ENCODE results near the gene HMX3.
A peak's percentile ranks its signal among the peaks of the same experiment; 100 is the strongest.

Gene HMX3

GRCh38 chr10:123134915-123135414 is 805 bp upstream of the HMX3 start:
- Histone ChIP-seq H3K27me3 (ENCODE audit: control insufficient read depth, insufficient read depth, low read length) (peaks cover 100% of the 10 kb centered on the region), H3K4me3 (ENCODE audit: low read depth, low read length) (peak overlapping the region; percentile 57; the same call in 1 of the 2 replicates), H3K4me1 (ENCODE audit: control insufficient read depth, insufficient read depth, low read length) (peaks cover 21% of the 10 kb centered on the region), H3K9ac (ENCODE audit: low read depth, low read length) (no peak overlapping the region), H3K36me3 (ENCODE audit: control insufficient read depth, insufficient read depth, low read length) (no peaks in the 10 kb centered on the region), H3K9me3 (ENCODE audit: control insufficient read depth, insufficient read depth, low read length) (no peaks in the 10 kb centered on the region), H3K27ac (ENCODE audit: low read depth, low read length) (no peak overlapping the region)

- H3K36me3 ChIP-seq (ENCODE audit: control insufficient read depth, insufficient read depth, low read length), result no peaks in the 10 kb centered on the region
- no peak overlapping the region for H3K27ac ChIP-seq (ENCODE audit: low read depth, low read length)
These were observed 543 bp downstream of the HMX3 start for GRCh38 chr10:123136221-123136805.

DNA sequence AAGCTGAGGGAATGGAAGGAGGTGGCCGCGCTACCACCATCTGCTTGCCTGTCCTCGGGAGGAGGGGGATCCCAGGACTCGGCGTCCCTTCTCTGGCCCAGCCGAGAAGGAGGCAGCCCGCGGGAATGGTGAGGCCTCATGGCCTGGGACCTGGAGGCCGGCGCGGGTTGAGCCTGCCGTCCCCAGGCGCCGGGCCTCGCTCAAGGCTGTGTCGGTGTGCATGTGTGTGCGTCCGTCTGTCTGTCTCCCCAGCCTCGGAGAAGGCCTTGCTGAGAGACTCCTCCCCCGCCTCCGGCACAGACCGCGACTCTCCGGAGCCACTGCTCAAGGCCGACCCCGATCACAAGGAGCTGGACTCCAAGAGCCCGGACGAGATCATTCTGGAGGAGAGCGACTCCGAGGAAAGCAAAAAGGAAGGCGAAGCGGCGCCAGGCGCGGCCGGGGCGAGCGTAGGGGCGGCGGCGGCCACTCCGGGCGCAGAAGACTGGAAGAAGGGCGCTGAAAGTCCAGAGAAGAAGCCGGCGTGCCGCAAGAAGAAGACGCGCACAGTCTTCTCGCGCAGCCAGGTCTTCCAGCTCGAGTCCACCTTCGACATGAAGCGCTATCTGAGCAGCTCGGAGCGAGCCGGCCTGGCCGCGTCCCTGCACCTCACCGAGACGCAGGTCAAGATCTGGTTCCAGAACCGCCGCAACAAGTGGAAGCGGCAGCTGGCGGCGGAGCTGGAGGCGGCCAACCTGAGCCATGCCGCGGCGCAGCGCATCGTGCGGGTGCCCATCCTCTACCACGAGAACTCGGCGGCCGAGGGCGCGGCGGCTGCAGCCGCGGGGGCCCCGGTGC is 1.3 kb downstream of the HMX3 start:
- Histone ChIP-seq H3K4me3 (ENCODE audit: low read depth, low read length) (peak overlapping the region; percentile 57), H3K9me3 (ENCODE audit: control insufficient read depth, insufficient read depth, low read length) (no peaks in the 10 kb centered on the region), H3K9ac (ENCODE audit: low read depth, low read length) (no peak overlapping the region), H3K27ac (ENCODE audit: low read depth, low read length) (no peak overlapping the region), H3K4me1 (ENCODE audit: control insufficient read depth, insufficient read depth, low read length) (peaks cover 26% of the 10 kb centered on the region), H3K36me3 (ENCODE audit: control insufficient read depth, insufficient read depth, low read length) (no peaks in the 10 kb centered on the region), H3K27me3 (ENCODE audit: control insufficient read depth, insufficient read depth, low read length) (peaks cover 100% of the 10 kb centered on the region)

More at GRCh38 chr10:123136221-123136805, 543 bp downstream of the HMX3 start:
- Histone ChIP-seq H3K9me3 (ENCODE audit: control insufficient read depth, insufficient read depth, low read length) (no peaks in the 10 kb centered on the region), H3K4me1 (ENCODE audit: control insufficient read depth, insufficient read depth, low read length) (peaks cover 26% of the 10 kb centered on the region), H3K9ac (ENCODE audit: low read depth, low read length) (no peak overlapping the region), H3K27me3 (ENCODE audit: control insufficient read depth, insufficient read depth, low read length) (peaks cover 100% of the 10 kb centered on the region), H3K4me3 (ENCODE audit: low read depth, low read length) (peak overlapping the region; percentile 57; the same call in 1 of the 2 replicates)

DNA sequence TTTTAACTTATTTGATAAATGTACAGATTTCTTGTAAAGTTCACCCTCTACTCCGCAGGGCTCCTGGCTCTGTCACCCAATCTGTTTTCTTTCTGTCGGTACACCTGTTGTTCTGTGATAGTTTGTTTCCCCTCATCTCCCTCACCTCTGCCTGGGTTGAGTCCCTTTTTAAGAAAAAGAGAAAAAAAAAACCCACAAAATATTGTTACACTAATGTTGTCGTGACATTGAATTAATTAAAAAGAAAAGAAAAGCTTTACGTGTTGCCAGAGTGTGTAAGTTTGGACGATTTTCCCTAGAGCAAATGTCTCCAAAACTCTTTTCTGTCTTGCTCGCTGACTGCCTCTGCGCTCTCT is 3.4 kb downstream of the HMX3 start:
- H3K4me3 ChIP-seq (ENCODE audit: low read depth, low read length), result no peak overlapping the region
- H3K36me3 ChIP-seq (ENCODE audit: control insufficient read depth, insufficient read depth, low read length), result no peaks in the 10 kb centered on the region
- peaks cover 22% of the 10 kb centered on the region for H3K4me1 ChIP-seq (ENCODE audit: control insufficient read depth, insufficient read depth, low read length)
- no peaks in the 10 kb centered on the region for H3K9me3 ChIP-seq (ENCODE audit: control insufficient read depth, insufficient read depth, low read length)
- peaks cover 100% of the 10 kb centered on the region for H3K27me3 ChIP-seq (ENCODE audit: control insufficient read depth, insufficient read depth, low read length)
- no peak overlapping the region for H3K27ac ChIP-seq (ENCODE audit: low read depth, low read length)
- no peak overlapping the region for H3K9ac ChIP-seq (ENCODE audit: low read depth, low read length)

- peaks cover 100% of the 10 kb centered on the region for H3K27me3 ChIP-seq (ENCODE audit: control insufficient read depth, insufficient read depth, low read length)
- peak overlapping the region; percentile 18; the same call in 1 of the 2 replicates for H3K4me3 ChIP-seq (ENCODE audit: low read depth, low read length)
- no peaks in the 10 kb centered on the region for H3K36me3 ChIP-seq (ENCODE audit: control insufficient read depth, insufficient read depth, low read length)
- no peak overlapping the region for H3K9ac ChIP-seq (ENCODE audit: low read depth, low read length)
- no peaks in the 10 kb centered on the region for H3K9me3 ChIP-seq (ENCODE audit: control insufficient read depth, insufficient read depth, low read length)
- no peak overlapping the region for H3K27ac ChIP-seq (ENCODE audit: low read depth, low read length)
- peaks cover 18% of the 10 kb centered on the region; the same call in 1 of the 2 replicates for H3K4me1 ChIP-seq (ENCODE audit: control insufficient read depth, insufficient read depth, low read length)
These were observed 3.9 kb downstream of the HMX3 start for GRCh38 chr10:123139521-123140163.

GRCh38 chr10:123140164-123140982 is 4.6 kb downstream of the HMX3 start:
- H3K36me3 ChIP-seq (ENCODE audit: control insufficient read depth, insufficient read depth, low read length), result no peaks in the 10 kb centered on the region
- peak overlapping the region; percentile 18; the same call in 1 of the 2 replicates for H3K4me3 ChIP-seq (ENCODE audit: low read depth, low read length)
- H3K9ac ChIP-seq (ENCODE audit: low read depth, low read length), result no peak overlapping the region
- H3K27ac ChIP-seq (ENCODE audit: low read depth, low read length), result no peak overlapping the region
- H3K27me3 ChIP-seq (ENCODE audit: control insufficient read depth, insufficient read depth, low read length), result peaks cover 100% of the 10 kb centered on the region
- peaks cover 21% of the 10 kb centered on the region for H3K4me1 ChIP-seq (ENCODE audit: control insufficient read depth, insufficient read depth, low read length)
- no peaks in the 10 kb centered on the region for H3K9me3 ChIP-seq (ENCODE audit: control insufficient read depth, insufficient read depth, low read length)

DNA sequence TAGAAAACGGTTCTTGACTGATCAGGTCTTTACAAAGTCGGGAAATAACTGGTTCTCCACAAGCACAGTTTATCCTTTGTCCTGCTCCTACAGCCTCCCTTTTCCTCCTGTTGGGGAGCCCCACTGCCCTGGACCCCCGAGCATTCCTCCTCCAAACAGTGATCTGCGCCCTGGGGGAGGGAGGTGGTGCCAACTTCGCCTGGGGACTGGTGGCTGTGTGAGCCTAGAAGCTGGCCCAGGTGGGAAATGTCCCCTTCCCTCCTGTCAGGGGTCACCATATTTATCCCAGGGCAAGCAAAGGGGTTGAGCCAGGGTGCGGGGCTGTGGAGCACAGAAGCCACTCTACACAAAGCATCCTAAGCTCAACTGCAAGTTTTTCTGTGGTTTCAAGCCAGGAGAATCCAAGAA is 5.2 kb downstream of the HMX3 start:
- no peak overlapping the region for H3K4me3 ChIP-seq (ENCODE audit: low read depth, low read length)
- peaks cover 100% of the 10 kb centered on the region for H3K27me3 ChIP-seq (ENCODE audit: control insufficient read depth, insufficient read depth, low read length)
- no peak overlapping the region for H3K9ac ChIP-seq (ENCODE audit: low read depth, low read length)
- no peaks in the 10 kb centered on the region for H3K9me3 ChIP-seq (ENCODE audit: control insufficient read depth, insufficient read depth, low read length)
- peaks cover 21% of the 10 kb centered on the region for H3K4me1 ChIP-seq (ENCODE audit: control insufficient read depth, insufficient read depth, low read length)
- H3K36me3 ChIP-seq (ENCODE audit: control insufficient read depth, insufficient read depth, low read length), result no peaks in the 10 kb centered on the region
- no peak overlapping the region for H3K27ac ChIP-seq (ENCODE audit: low read depth, low read length)

- peaks cover 24% of the 10 kb centered on the region for H3K4me1 ChIP-seq (ENCODE audit: control insufficient read depth, insufficient read depth, low read length)
- no peak overlapping the region for H3K4me3 ChIP-seq (ENCODE audit: low read depth, low read length)
- H3K36me3 ChIP-seq (ENCODE audit: control insufficient read depth, insufficient read depth, low read length), result no peaks in the 10 kb centered on the region
- H3K9ac ChIP-seq (ENCODE audit: low read depth, low read length), result no peak overlapping the region
- H3K27ac ChIP-seq (ENCODE audit: low read depth, low read length), result no peak overlapping the region
- peaks cover 100% of the 10 kb centered on the region for H3K27me3 ChIP-seq (ENCODE audit: control insufficient read depth, insufficient read depth, low read length)
- H3K9me3 ChIP-seq (ENCODE audit: control insufficient read depth, insufficient read depth, low read length), result no peaks in the 10 kb centered on the region
These were observed 6.3 kb downstream of the HMX3 start for GRCh38 chr10:123141791-123142700.

- no peak overlapping the region for H3K27ac ChIP-seq (ENCODE audit: low read depth, low read length)
- H3K27me3 ChIP-seq (ENCODE audit: control insufficient read depth, insufficient read depth, low read length), result peaks cover 100% of the 10 kb centered on the region
- peak overlapping the region; percentile 5; the same call in 1 of the 2 replicates for H3K4me3 ChIP-seq (ENCODE audit: low read depth, low read length)
These were observed 7.0 kb downstream of the HMX3 start for GRCh38 chr10:123142701-123143161.

More at GRCh38 chr10:123142701-123143161, 7.0 kb downstream of the HMX3 start:
- Histone ChIP-seq H3K9ac (ENCODE audit: low read depth, low read length) (no peak overlapping the region), H3K9me3 (ENCODE audit: control insufficient read depth, insufficient read depth, low read length) (no peaks in the 10 kb centered on the region), H3K4me1 (ENCODE audit: control insufficient read depth, insufficient read depth, low read length) (peaks cover 24% of the 10 kb centered on the region), H3K36me3 (ENCODE audit: control insufficient read depth, insufficient read depth, low read length) (no peaks in the 10 kb centered on the region)

Data from HUES48 (cell line).